Posterior cingulate gyrus (tissue), 11 donors: ENCODE results near the gene IRAK2.
A peak's percentile ranks its signal among the peaks of the same experiment; 100 is the strongest.

Experiments used
- DNase-seq, 10 donors: peaks; one replicate each; pipeline versions ENCODE4 v3.0.0 to v3.0.0-alpha.2; 2020 to 2021; ENCODE audit warnings: mixed read lengths in 3 of 10
- intact Hi-C: fragments of 100-400 bp; cut with DNase I; formaldehyde crosslinking; loops from one replicate; pipeline ENCODE4 v1.15.1; 2023

IRAK2 gene

DNA sequence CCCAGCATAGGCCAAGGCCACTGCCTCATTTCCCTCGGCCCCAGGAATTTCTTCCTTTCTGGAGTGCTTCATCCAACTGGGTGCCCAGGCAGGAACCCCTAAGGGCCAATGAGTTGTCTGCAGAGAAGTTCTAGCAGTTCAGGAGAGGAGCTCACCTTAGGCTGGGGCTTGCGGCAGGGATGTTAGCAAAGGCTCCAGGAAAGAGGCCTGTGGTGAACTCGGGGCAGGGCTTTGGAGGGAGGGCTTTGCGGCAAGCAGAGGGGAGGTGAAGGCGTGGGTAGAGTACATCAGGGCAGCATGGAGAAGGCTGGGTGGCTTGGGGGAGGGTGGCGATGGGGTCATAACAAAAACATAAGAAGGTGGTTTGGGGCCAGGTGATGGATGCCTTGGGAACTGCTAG is 126.9 kb downstream of the IRAK2 start:
- intact Hi-C loops = no loop called here
- DNase-seq = peak in 1 of 10 donors; percentile 23

DNA sequence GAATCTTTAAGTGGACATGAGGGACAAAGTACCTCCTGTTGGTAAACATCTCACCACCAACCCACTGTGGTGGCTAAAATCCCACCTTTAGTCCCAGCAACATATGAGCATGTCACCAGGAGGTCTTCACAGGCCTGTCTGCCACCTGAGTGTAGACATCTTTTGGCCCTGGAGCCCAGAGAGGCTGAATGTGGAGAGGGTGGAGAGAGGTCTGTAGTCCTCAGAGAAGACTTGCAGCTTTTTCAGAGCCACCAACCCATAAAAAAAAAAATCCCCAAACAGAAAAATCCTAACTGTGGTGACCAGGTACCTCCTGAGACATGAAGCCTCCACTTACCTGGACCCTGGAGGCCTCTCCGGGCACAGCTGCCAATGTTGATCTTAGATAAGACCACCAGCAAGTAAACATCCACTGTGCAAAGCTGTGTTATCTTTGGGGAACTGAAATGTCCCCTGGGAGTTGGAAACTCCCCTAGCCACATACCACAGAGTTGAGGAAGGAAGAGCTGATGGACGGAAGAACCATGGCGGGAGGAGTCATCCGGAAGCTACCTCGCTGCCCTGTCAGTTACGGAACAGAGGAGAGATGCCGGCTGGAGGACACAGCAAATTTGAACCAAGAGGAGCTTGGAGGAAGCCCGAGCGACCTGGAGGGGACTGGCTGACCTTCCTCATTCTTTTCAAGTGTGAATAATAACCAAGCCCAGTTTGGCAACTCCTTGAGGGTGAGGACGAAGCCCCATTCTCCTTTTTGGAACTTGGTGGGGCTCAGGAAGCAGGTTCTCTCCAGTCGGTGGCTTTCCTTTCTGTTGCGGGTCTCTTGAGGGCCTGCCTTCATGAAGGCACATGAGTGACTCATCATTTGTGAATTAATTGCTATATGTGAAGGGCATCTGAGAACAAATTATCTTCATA is 128.0 kb downstream of the IRAK2 start, which contains the start of gene GHRL:
Gene GHRL, minus strand, starts transcription at position 443 of the 915 bp plus-strand sequence. CDS start 2,767 bp downstream, outside the sequence.
- intact Hi-C loops = no loop called here
- peak in 2 of 10 donors; percentile 26 to 38 for DNase-seq
